Amniotic epithelial cell (primary cell): ENCODE data around the gene TLE1.

ENCODE experiments used
- DNase-seq: peaks from one replicate; pipeline ENCODE4 v3.0.0-alpha.2; 2010; ENCODE audit warnings: low read depth

Gene TLE1

DNA sequence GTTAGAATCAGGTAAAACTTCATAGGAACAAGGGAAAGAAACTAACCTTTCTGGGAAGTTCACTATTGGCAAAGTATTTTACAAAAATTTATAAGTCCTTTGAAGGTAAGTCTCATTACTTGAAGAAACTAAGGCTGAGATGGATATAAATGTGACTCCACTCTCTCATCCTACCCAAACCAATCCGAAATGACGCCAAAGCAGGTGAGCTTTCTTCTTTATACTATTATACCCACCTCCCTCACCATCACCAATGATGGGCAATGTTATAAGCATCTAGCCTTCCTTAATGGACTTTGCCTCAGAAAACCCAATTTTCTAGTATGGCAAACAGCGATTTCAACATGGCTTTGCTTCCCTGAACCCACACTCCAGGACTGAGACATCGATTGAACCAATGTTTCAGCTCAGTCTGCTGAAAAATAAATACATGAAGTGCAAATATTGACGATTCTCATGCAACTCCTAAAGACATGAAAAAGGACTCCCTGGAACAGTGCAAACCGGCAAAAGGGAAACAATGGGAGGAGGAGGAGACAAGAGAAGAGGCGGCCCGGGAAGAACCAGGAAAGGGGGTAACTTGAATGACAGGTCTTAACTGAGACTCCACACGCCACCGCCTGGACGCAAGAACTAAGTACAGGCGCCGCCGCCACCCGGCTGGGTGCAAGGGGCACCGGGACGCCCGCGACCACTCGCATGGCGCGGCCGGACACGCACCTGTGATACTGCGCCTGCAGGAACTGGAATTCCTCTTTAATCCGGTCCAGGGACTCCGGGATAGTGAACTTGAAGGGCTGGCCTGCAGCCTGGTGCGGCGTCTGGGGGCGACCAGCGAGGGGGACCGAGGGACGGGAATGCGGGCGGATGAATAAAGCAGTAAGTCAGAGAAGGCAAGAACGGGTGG, 2.5 kb downstream of the TLE1 start:
- peak; percentile 83 for DNase-seq

- DNase-seq = peak; percentile 55
These were observed 3.4 kb downstream of the TLE1 start for GRCh38 chr9:81685763-81686613.

- no peak for DNase-seq
These were observed 4.7 kb downstream of the TLE1 start for GRCh38 chr9:81684635-81685034.

GRCh38 chr9:81683704-81684103, 5.6 kb downstream of the TLE1 start:
- no peak for DNase-seq

DNA sequence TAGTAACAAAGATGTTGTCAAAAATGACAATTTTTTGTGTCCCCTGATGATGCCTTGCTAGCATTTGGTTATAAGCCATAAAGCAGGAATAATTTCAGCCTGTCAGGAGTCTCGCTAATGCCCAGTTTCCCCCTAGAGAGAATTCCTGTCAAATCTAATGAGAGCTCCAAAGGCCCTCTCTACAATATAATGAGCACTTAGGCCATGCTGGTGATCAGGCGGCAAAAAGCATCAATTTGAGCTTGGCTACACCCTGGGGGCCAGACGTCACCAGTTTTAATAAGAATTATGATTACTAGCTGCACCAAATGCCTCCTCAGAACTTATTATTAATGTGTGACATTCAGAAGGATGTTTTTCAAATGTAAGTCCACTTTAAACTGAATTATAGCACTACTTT, 6.1 kb downstream of the TLE1 start:
- DNase-seq = no peak

- DNase-seq = peak; percentile 66
These were observed 6.5 kb downstream of the TLE1 start for GRCh38 chr9:81682797-81683196.

- no peak for DNase-seq
These were observed 7.2 kb downstream of the TLE1 start for GRCh38 chr9:81682177-81682576.

- no peak for DNase-seq
These were observed 8.8 kb downstream of the TLE1 start for GRCh38 chr9:81680506-81680905.

DNA sequence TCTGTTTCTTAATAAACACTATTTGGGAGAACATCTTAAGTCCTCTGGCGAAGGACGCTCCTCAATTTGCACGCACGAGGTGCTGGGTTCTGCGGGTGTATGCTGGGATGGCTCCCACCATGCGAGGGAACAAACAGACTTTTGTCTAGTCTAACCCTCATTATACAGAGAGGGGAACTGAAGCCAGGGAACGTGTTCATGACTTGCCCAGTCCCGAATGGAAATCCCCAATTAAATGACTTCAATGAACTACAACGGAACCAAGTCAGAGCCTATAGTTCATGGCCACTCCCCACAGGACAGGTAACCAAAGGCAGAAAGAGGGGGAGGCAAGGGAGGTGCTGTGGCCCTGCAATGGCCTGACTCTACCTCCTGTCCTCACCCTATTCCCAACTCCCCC, 9.3 kb downstream of the TLE1 start:
- no peak for DNase-seq

GRCh38 chr9:81678088-81678487, 11.3 kb downstream of the TLE1 start:
- DNase-seq = no peak

- no peak for DNase-seq
These were observed 13.0 kb downstream of the TLE1 start for GRCh38 chr9:81676395-81676794.

GRCh38 chr9:81673310-81673709, 16.0 kb downstream of the TLE1 start:
- DNase-seq = no peak

- no peak for DNase-seq
These were observed 17.5 kb downstream of the TLE1 start for GRCh38 chr9:81671880-81672280.

DNA sequence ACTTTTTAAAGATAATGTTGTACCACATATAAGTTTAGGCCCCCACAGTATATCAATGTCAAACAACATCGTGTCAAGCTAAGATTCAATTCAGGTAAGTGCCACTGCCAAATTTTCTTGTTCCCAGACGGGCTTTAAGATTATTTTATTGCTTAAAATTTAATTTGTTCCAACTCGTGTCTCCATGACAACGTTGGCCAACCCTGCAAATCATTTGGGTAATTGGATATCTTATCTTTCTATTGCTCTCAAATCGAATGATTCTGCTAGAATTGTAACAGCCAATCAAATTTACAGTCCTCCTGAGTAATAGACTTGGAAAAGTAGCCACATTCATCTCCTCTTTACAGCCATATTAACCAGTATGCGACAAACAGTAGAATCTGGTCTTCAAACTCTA, 19.5 kb downstream of the TLE1 start:
- no peak for DNase-seq

- no peak for DNase-seq
These were observed 20.2 kb downstream of the TLE1 start for GRCh38 chr9:81669041-81669651.

DNA sequence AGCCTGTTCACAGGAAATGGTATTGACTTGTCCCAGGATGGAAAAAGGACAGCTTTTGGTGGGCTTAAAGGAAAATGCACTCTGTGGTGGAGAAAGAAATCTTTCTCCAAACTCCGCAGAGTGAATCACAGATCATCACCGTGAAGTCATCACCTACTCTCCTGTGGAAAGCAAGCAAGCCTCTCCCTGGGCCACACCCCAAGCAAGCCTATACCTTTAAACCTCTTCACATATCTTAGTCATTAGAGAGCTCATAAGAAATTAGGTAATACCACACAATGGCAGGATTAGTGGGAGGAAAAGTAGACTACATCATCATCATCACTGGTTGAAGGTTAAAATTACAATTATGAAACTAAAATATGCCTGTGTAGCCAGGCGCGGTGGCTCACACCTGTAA, 23.2 kb downstream of the TLE1 start:
- DNase-seq = peak; percentile 32

DNA sequence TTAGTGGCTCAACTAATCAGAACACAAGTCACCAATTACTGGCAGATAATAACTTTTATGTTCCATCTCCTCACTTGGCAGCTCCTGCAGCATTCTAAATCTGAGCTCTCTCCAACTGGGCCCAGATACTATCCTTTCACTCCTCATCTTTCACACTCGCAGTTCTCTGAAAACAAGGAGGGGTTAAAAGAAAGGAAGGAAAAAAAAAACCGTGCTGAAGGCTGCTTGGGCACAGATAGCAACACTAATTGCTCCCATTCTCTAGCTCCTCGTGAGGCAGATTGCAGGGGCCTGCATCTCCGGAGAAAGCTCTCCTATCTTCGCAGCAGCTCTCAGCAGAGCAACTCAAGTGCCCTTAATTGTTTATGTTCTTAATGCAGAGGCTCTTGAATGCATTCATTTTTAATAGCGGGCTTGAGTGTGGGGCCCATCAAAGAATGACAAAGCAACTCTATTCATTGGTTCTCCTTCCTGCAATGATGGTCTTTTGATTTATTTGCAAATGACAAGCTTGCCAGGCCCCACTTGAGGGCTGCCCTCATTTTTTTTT, 23.9 kb downstream of the TLE1 start:
- no peak for DNase-seq

DNA sequence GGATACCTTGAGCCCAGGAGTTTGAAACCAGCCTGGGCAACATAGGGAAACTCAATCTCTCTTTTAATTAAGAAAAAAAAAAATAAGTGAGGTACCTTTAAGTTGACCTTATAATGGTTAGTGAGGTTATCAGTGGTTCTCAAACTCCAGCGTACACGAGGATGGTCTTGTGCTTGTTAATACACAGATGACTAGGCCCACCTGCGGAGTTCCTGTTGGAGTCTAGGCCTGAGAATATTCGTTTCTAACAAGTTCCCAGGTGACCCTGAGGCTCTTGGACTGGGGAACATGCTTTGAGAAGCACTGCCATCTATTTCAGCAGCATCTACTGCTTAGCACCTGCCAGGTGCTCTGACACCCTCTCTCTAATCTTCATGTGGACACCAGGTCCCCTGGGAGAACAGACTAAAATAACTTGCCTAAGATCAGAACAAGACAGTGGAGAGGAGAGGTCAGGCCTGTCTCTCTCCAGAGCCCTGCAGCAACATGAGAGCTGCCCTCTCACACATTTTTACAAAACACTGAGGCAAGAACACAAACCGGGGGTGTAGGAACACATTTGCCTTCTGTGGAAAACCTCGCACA, 24.6 kb downstream of the TLE1 start:
- DNase-seq = no peak

- DNase-seq = peak; percentile 17
These were observed 28.0 kb downstream of the TLE1 start for GRCh38 chr9:81661339-81661738.

GRCh38 chr9:81656871-81657337, 32.4 kb downstream of the TLE1 start:
- no peak for DNase-seq

- DNase-seq = peak; percentile 45
These were observed 33.3 kb downstream of the TLE1 start for GRCh38 chr9:81656004-81656403.

- DNase-seq = peak; percentile 29
These were observed 36.1 kb downstream of the TLE1 start for GRCh38 chr9:81653240-81653639.
